Thyroid gland (tissue), 4 donors: ENCODE measurements around the gene ACACA.

Experiments used
- POLR2A ChIP-seq, 2 donors: fragments of 450-650 bp; IDR thresholded peaks; one replicate each; pipeline ENCODE4 v1.6.1; 2017; ENCODE audit warnings: antibody characterized with exemption in 2 of 2, mild to moderate bottlenecking in 2 of 2, moderate library complexity in 1 of 2
- TF ChIP-seq, protein P1 (sequence below), 6 experiments: fragments of 200-600 bp in 3 of 6; fragments of 450-650 bp in 3 of 6; sonication (generic) in 3 of 6; IDR thresholded peaks; one replicate each; pipeline ENCODE4 v1.5.1; 2016 to 2019; ENCODE audit warnings: antibody characterized with exemption in 6 of 6, mild to moderate bottlenecking in 2 of 6, inconsistent platforms in 1 of 6, moderate library complexity in 1 of 6

DNA sequence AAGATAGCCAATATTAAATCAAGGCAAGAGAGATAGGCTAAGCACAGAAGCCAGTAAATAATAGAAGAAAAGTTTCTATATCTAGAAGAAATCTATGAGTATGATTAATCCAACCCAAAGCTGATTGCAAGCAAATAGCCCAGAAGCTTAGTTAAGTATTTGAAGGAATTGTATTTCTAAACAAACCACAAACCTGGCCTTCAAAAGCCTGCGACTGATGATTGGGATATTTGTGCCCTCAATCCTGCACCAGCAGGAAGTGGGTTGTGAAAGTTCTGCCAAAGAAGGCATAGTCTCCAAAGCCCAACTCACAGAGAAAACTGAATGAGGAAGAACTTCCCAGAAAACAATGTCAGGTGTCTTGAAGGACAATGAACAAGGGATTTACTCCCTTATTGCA is 145.3 kb downstream of the ACACA start:
- TF ChIP-seq, protein P1, sequence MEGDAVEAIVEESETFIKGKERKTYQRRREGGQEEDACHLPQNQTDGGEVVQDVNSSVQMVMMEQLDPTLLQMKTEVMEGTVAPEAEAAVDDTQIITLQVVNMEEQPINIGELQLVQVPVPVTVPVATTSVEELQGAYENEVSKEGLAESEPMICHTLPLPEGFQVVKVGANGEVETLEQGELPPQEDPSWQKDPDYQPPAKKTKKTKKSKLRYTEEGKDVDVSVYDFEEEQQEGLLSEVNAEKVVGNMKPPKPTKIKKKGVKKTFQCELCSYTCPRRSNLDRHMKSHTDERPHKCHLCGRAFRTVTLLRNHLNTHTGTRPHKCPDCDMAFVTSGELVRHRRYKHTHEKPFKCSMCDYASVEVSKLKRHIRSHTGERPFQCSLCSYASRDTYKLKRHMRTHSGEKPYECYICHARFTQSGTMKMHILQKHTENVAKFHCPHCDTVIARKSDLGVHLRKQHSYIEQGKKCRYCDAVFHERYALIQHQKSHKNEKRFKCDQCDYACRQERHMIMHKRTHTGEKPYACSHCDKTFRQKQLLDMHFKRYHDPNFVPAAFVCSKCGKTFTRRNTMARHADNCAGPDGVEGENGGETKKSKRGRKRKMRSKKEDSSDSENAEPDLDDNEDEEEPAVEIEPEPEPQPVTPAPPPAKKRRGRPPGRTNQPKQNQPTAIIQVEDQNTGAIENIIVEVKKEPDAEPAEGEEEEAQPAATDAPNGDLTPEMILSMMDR (IDR thresholded peaks at IDR 0.05), result no peak
- no peak for TF ChIP-seq POLR2A (IDR thresholded peaks at IDR 0.05)
